ENCODE results near the gene PRPF40A. TPM values are rescaled to one million over a fixed set of nuclear protein-coding genes. Genes with fewer than 3 reads are reported as not detected.

PRPF40A gene
- total and polyA plus RNA-seq, 2 of the 13 experiments (the other 11 are each of a cell fraction or from before 2014, with no cell fraction given), result 146 to 207 TPM

DNA sequence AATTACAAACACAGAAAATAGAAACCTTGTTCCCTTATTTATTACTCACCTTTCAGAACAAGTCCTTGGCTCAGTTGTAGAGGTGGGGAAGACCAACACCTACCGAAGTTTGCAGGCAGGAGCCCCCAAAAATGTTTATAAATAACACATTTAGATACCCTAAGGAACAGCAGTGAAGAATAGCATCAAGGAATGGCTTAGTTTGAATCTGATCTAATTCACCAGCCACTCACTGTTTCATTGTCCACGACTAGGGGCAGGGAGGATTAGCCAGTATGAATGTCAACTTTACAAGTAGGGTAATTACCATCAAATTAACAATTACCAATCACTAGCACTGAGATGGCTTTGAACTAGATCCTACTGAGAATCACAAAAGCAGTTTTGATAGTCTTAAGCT lies 65.4 kb downstream of the PRPF40A start:
- ATAC-seq (no peak), FAIRE-seq (no peak), DNase-seq (ENCODE audit: low spot score) (no peak)
- Histone ChIP-seq H4K20me1 (ENCODE audit: insufficient read depth, low read length) (peaks cover 10% of the 10 kb centered on the region; the same call in 1 of the 2 replicates), H3K27ac (ENCODE audit: extremely low read length, insufficient read depth, low read length) (no peak overlapping the region), H3K27me3 (ENCODE audit: control insufficient read depth in 1 of 2, insufficient read depth in 2 of 2, low read length in 2 of 2) (no peaks in the 10 kb centered on the region), H3K79me2 (ENCODE audit: insufficient read depth, low read length) (no peaks in the 10 kb centered on the region), H2AFZ (ENCODE audit: low read length) (no peak overlapping the region), H3K4me1 (ENCODE audit: insufficient read depth, low read length) (peaks cover 27% of the 10 kb centered on the region), H3K4me3 (replicated peaks in 1 of 3; ENCODE audit: insufficient read depth in 1 of 3, low read depth in 2 of 3, low read length in 3 of 3) (no peak overlapping the region), H3K9me3 (ENCODE audit: low read length) (no peaks in the 10 kb centered on the region), H3K4me2 (ENCODE audit: low read depth, low read length) (no peak overlapping the region), H3K36me3 (replicated peaks in 1 of 2; ENCODE audit: control insufficient read depth in 1 of 2, insufficient read depth in 2 of 2, low read length in 2 of 2) (peaks cover 5 to 38% of the 10 kb centered on the region in 2 experiments), H3K9ac (ENCODE audit: insufficient read depth, low read depth, low read length) (no peak overlapping the region)
- no peak for TF ChIP-seq ZFX (CRISPR knock-in tag; IDR thresholded peaks at IDR 0.05; ENCODE audit: low read depth)
- TF ChIP-seq DNMT3B (CRISPR knock-in tag; conservative IDR thresholded peaks at IDR 0.05), result no peak
- TF ChIP-seq, protein P1, sequence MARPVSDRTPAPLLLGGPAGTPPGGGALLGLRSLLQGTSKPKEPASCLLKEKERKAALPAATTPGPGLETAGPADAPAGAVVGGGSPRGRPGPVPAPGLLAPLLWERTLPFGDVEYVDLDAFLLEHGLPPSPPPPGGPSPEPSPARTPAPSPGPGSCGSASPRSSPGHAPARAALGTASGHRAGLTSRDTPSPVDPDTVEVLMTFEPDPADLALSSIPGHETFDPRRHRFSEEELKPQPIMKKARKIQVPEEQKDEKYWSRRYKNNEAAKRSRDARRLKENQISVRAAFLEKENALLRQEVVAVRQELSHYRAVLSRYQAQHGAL (CRISPR knock-in tag; IDR thresholded peaks at IDR 0.05; ENCODE audit: not compliant biosample characterization), result no peak
- TF ChIP-seq RBM22 (optimal IDR thresholded peaks at IDR 0.05; ENCODE audit: low read length), result peak; percentile 93
- TF ChIP-seq, protein P2, sequence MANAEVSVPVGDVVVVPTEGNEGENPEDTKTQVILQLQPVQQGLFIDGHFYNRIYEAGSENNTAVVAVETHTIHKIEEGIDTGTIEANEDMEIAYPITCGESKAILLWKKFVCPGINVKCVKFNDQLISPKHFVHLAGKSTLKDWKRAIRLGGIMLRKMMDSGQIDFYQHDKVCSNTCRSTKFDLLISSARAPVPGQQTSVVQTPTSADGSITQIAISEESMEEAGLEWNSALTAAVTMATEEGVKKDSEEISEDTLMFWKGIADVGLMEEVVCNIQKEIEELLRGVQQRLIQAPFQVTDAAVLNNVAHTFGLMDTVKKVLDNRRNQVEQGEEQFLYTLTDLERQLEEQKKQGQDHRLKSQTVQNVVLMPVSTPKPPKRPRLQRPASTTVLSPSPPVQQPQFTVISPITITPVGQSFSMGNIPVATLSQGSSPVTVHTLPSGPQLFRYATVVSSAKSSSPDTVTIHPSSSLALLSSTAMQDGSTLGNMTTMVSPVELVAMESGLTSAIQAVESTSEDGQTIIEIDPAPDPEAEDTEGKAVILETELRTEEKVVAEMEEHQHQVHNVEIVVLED (CRISPR knock-in tag; IDR thresholded peaks at IDR 0.05; ENCODE audit: borderline replicate concordance), result no peak
- no peak for TF ChIP-seq KAT8 (CRISPR knock-in tag; IDR thresholded peaks at IDR 0.05)
- TF ChIP-seq ZNF264 (CRISPR knock-in tag; IDR thresholded peaks at IDR 0.05), result no peak
- CTCF ChIA-PET (ENCODE audit: low intra/inter-chr PET ratio, low total read pairs), result no interaction called here
- in situ Hi-C loops (cut with HindIII; ENCODE audit: extremely low pct_ligation_motif_present, low pct_unique_long_range_greater_than_20kb) (loop anchor here (25.0 kb wide), 1 partner anchor 1190 kb away; no protein-coding TSS in a partner anchor), intact Hi-C loops (cut with micrococcal nuclease; ENCODE audit: unreplicated experiment) (no loop called here)
- POLR2A ChIA-PET, result no interaction called here
- BruUV-seq (replicated peaks), result no TSS peak
- WGBS (ENCODE audit: low lambda C conversion rate), result 93% methylated on average over 2 of the region's 2 CpGs

Data from HepG2 (cell line).